ENCODE data around the gene CDC42BPB.

DNA sequence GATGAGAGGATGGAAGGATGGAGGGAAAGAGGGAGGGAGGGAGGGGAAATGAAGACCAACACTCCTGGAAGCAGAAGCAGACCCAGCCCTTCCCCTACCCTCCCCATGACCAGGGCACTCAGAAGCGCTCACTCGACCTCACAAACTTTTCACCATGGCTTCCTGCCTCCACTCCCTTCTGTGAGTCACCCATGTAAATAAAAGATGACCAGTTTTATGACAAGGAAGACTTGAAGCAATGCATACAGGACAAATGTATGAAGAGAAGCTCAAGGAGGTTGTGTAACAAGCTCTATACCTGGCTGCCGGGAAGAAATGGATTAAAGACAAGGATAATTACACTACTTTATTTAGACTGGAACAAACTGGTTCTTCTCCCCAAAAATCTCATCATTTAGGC is 63.8 kb downstream of the CDC42BPB start:
- TF ChIP-seq, protein P1, sequence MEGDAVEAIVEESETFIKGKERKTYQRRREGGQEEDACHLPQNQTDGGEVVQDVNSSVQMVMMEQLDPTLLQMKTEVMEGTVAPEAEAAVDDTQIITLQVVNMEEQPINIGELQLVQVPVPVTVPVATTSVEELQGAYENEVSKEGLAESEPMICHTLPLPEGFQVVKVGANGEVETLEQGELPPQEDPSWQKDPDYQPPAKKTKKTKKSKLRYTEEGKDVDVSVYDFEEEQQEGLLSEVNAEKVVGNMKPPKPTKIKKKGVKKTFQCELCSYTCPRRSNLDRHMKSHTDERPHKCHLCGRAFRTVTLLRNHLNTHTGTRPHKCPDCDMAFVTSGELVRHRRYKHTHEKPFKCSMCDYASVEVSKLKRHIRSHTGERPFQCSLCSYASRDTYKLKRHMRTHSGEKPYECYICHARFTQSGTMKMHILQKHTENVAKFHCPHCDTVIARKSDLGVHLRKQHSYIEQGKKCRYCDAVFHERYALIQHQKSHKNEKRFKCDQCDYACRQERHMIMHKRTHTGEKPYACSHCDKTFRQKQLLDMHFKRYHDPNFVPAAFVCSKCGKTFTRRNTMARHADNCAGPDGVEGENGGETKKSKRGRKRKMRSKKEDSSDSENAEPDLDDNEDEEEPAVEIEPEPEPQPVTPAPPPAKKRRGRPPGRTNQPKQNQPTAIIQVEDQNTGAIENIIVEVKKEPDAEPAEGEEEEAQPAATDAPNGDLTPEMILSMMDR (IDR thresholded peaks at IDR 0.05) = no peak
- peak in 1 of 2 donors; percentile 84 for TF ChIP-seq POLR2AphosphoS5 (IDR thresholded peaks at IDR 0.05; ENCODE audit: insufficient read depth in 1 of 2, low read depth in 1 of 2)

Data from vagina (tissue), 2 donors.